GM21381 (cell line): ENCODE data around the gene GRPEL1.
A peak's percentile ranks its signal among the peaks of the same experiment; 100 is the strongest.
"Not testable (repeated sequence)": the region's sequence is repeated elsewhere in the genome, so short reads cannot be mapped to it uniquely, and the experiment has no call there.

ENCODE experiments used
- ATAC-seq: cut with Tn5 transposase; IDR thresholded peaks from one replicate; pipeline ENCODE4 v1.9.1; 2021; ENCODE audit warnings: mild to moderate bottlenecking, moderate library complexity; ENCODE audit not compliant: unreplicated experiment

Gene GRPEL1

GRCh38 chr4:7067452-7068278, at the start of gene GRPEL1:
Gene GRPEL1 (minus strand): TSS chr4:7068064. CDS start chr4:7068032, 32 bp downstream.
- peak; percentile 90 for ATAC-seq

DNA sequence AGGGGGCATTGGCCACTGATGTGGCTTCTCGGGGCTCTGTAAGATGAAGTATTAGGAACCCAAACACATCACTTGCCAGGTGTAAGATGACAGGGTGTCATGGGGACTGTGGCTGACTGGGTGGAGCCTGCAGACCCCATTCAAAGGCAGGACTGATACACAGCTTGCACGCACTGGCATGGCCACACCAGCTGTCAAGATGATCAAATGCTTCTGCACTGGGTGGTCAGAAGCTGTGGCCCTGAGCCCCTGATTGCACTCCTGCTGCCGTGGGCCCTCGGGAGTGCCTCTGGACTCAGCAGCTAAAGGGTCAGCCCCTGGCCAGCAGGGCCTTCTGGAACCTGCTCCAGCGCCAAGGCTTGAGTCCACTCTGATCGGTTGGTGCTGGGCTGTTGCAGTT, 48.8 kb upstream of the GRPEL1 start:
- no peak for ATAC-seq

DNA sequence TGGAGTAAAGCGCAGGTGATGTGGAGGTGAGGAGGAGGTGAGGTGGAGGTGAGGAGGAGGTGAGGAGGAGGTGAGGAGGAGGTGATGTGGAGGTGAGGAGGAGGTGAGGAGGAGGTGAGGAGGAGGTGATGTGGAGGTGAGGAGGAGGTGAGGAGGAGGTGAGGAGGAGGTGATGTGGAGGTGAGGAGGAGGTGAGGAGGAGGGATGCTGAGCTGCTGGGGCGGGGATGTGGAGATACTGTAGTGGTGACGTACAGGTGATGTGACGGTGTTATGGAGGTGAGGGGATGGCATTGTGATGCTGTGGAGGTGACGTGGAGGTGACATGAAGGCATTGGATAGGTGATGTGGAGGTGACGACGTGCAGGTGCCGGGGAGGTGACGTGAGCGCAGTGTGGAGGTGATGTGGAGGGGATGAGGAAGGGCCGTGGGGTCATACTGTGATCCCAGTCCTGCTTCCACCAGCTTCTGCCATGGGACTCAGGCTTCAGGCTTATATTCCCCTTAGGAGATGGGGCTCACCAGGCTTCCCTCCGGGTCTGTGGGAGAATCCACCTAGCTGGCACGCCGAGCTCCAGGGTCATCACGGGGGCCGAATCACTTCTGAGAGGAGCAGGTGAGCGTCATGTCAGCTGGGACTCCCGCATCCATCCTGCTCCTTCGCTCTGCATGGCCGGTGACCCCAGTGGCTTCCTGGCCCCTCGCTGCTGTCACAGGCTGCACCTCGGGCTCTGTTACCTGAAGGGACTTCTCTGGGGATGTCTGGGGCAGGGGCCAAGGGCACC, 47.9 kb upstream of the GRPEL1 start:
- ATAC-seq = no peak

DNA sequence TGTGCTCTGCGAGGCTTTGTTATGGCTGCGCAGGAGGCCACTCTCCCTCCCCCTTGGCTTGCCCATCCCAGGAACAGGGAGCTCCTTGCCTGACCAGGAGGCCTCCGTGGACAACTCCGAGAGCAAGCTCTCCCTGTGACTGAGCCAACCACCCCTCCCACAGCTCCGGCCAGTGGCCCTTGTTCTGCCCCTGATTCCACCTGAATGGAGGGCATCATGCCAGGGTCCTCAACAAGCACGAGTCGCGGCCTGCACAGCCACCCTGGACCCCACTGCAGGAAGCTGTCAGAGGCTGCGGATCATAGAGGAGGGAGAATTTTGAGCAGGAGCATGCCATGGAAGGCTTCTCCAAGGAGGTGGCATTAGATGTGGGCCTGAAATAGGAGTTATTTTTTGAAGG, 44.8 kb upstream of the GRPEL1 start:
- ATAC-seq = no peak

DNA sequence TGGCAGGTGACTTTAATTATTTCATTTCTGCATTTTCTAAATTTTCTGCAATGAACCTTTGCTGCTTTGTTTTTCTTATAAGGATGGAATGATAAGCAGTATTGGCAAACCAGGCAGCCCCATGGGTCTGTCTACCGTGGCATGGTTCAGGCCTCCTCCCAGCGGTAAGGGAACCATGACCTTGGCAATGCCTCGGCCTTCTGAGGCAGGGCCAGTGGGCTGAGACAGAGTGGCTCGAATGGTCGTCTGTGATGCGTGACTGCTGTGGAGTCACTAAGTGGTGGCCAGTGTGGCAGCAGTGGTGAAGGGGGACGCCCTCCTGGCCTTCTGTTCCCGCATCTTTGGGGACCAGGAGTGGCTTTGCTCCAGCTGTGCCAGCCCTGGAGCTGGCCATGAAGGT, 43.6 kb upstream of the GRPEL1 start:
- ATAC-seq = no peak

GRCh38 chr4:7110546-7110945, 42.7 kb upstream of the GRPEL1 start:
- no peak for ATAC-seq

GRCh38 chr4:7109169-7109568, 41.3 kb upstream of the GRPEL1 start:
- no peak for ATAC-seq

DNA sequence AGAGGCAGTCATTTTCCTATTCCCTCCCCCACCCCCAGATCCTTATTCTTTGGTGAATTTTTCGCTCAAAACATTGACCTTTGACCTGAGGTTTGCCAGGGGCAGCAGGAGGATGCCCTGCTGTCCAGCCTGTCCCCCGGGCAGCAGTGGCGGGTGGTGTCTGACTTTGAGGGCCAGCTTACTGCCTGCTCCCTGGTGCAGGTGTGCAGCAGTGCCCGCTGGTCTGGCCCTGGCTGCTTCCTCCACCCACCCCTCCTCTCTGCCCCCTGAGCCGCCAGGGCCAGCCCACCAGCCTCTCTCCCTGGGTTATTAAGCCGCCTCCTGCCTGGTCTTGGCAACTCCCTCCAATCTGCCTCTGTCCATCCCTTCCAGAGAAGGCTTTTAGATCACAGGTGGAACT, 40.8 kb upstream of the GRPEL1 start:
- ATAC-seq = no peak

DNA sequence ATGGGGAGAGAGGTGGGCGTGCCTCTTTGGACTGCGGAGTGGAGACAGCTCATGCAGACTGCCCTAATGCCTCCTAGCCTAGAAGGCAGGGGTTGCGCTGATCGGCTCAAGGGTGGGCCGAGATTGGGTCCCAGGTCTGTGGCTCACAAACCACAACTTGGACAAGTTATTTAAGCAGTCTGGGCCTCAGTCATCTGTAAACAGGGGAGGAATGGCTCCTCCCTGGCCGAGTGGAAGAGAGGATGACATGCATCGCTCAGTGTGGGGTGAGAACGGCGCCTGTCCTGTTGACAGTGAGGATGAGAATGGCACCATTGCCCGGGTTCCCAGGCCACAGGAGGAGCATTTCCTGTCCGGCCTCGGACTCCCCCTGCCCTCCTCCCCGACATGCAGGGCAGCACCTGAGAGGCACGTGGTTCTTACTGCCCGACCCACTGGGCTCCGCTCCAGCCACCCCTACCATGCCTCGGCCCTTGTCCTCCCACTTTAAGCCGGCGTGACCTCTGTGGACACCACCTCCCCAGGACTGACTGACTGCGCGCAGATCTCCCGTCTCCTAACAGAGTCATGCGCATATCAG, 40.3 kb upstream of the GRPEL1 start:
- no peak for ATAC-seq

DNA sequence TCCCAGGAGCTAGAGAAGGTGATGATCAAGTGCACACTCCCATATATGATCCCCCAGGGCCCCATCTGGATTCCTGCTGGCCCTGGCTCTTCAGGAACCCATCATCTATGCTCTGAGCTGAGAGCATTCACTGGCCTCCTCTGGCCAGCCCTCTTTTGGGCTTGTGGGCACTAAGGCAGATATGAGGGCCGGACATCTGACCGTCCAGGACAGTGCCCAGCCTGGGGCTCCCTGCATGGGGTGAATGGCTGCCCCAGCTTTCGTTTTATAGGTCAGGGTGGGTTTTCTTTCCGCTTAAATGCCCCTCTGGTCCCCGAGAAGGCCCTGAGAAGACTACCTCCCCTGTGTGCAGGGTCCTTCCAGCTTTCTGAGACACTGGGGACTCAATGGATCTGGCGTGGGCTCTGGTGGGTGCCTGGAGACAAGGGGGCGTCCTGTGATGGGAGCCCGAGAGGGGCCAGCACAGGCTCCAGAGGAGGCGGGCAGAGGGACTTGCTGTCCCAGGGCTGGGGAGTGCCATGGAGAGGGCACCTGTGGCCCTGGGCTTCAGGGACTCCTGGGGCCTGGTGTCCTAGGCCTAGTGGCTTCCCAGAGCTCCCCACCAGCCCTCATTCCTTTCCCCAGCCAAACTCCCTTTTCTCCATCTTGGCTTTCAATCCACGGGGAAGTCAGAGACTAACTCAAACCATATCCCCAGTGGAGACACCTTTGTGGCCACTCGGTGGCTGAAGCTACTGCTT, 39.5 kb upstream of the GRPEL1 start:
- ATAC-seq = no peak

GRCh38 chr4:7105276-7105675, 37.4 kb upstream of the GRPEL1 start:
- no peak for ATAC-seq

- ATAC-seq = no peak
These were observed 36.6 kb upstream of the GRPEL1 start for GRCh38 chr4:7104366-7105031.

DNA sequence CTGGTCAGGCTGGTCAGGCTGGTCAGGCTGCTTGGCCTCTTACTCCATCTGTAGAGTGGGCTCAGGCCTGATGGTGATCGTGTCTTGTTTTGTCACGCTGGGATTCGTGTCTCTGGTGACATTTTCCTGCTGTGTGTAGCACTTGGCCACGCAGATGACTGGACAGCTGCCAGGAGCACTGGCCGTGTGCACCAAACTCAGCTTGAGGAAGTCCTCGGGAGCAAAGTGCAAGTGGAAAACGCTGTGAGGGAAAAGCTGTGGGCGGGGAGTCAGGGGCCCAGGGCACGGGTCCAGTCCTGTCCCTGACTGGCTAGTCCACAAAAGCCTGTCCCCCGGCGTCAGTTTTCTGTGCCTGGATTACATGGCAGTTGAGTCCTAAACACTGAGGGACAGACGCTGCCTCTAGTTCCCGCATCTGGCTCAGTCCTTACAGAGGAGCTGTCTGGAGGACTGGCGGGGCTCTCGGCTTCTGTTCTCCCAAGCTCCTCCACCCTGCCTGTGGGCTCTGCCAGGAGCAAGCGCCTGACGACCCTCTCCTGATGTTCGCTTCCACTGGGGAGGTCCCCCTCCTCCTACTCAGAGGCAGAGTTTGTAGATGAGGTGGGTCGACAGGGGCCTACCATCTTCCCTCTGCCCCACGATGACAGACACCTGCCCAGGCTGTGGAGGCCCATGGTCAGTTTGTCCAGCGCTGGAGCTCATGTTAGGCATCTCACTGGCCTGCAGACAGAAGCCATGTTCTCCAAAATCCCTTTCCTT, 35.9 kb upstream of the GRPEL1 start:
- no peak for ATAC-seq

GRCh38 chr4:7103031-7103606, 35.3 kb upstream of the GRPEL1 start:
- ATAC-seq = peak; percentile 82

DNA sequence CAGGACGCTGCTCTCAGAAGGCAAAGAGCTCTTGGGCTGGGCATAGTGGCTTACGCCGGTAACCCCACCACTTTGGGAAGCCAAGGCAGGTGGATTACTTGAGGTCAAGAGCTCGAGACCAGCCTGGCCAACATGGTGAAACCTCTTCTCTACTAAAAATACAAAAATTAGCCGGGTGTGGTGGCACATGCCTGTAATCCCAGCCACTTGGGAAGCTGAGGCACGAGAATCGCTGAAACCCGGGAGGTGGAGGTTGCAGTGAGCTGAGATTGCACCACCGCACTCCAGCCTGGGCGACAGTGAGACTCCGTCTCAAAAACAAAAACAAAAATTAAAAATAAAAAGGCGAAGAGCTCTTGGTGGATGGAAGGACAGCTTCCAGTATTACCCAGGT, 34.6 kb upstream of the GRPEL1 start:
- not testable (repeated sequence) for ATAC-seq

- peak; percentile 79 for ATAC-seq
These were observed 34.0 kb upstream of the GRPEL1 start for GRCh38 chr4:7101692-7102515.

DNA sequence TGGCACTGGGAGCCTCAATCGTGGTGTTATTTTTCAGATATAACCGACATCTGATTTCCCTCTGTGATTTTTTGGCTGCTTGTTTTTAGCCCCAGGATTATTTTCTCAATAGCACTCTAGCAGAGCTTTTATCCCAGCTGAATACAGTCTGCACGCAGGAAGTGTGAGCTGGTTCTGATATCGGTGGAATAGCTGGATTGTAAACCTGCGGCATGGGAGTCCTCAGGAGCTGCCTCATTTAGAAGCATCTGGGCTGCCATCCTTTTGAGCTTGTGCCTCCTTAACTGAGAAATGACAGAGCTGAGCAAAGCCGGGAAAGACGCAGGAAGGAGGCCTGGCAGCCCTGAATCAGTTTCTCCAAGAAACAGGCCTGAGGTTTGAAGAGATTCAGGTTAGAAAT, 28.4 kb upstream of the GRPEL1 start:
- no peak for ATAC-seq

DNA sequence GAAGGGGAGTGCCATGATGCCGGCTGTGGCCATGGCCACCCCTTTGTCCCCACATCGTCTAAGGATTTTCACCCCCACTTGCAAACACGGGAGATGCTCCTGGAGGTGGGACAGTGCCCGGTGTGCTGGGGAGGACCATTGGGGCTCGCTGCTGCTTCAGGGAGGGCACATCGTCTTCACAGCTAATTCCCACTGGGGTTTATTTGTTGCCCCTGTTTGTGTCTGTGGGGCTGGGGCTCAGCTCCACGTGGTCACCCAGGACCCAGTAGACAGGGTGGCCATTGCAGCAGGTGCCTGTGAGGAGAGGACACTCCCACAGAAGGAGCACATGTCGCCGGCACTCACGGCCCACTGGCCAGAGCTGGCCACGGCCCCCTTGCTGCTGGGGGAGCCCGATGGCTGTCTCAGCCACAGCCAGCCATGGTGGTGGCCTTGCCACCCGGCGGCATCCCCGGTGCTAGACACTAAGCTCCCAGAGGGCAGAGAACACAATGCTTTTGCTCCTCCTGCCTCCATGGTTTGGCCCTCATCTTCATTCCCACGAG, 27.8 kb upstream of the GRPEL1 start:
- no peak for ATAC-seq
